HG02885 (cell line): ENCODE measurements around the gene STAT6.

ENCODE experiments used
- ATAC-seq: cut with Tn5 transposase; IDR thresholded peaks from one replicate; pipeline ENCODE4 v1.9.1; 2021; ENCODE audit warnings: mild to moderate bottlenecking; ENCODE audit not compliant: unreplicated experiment, poor library complexity

Gene STAT6, protein sequence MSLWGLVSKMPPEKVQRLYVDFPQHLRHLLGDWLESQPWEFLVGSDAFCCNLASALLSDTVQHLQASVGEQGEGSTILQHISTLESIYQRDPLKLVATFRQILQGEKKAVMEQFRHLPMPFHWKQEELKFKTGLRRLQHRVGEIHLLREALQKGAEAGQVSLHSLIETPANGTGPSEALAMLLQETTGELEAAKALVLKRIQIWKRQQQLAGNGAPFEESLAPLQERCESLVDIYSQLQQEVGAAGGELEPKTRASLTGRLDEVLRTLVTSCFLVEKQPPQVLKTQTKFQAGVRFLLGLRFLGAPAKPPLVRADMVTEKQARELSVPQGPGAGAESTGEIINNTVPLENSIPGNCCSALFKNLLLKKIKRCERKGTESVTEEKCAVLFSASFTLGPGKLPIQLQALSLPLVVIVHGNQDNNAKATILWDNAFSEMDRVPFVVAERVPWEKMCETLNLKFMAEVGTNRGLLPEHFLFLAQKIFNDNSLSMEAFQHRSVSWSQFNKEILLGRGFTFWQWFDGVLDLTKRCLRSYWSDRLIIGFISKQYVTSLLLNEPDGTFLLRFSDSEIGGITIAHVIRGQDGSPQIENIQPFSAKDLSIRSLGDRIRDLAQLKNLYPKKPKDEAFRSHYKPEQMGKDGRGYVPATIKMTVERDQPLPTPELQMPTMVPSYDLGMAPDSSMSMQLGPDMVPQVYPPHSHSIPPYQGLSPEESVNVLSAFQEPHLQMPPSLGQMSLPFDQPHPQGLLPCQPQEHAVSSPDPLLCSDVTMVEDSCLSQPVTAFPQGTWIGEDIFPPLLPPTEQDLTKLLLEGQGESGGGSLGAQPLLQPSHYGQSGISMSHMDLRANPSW

DNA sequence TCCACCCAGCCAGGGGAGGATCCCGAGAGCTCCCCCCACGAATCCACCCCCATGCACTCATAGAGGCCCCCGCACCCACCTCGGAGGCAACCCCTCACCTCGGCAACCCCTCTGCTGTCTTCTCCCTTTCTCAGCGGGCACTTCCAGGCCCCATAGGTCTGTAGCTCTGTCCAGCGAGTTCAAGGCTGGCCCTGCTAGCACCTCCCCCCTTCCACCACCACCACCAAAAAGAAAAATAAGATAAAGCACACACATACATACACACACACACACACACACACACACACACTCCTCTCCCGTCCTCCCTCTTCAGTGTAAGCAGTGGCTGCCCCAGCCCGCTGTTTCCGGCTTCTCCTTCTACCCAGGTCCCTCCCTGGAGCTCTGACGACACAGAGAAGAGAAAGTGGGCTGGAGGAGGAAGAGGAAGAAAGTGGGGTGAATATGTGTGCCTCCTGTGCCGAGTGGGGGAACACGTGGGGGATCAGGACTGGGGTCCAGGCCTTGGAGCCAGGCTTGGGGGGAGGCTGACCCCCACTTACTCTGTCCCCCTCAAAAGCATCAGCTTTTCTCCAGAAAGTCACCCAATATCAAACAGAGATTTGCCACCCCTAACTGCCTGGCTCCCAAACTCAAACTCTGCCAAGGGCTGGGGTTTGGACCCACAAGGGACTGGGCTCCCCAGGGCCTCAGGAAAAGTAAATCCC lies at the start of gene STAT6:
Gene STAT6 (minus strand): TSS at position 332 of the 704 bp plus-strand sequence. CDS start 3,084 bp downstream, outside the sequence.
- peak; percentile 69 for ATAC-seq

DNA sequence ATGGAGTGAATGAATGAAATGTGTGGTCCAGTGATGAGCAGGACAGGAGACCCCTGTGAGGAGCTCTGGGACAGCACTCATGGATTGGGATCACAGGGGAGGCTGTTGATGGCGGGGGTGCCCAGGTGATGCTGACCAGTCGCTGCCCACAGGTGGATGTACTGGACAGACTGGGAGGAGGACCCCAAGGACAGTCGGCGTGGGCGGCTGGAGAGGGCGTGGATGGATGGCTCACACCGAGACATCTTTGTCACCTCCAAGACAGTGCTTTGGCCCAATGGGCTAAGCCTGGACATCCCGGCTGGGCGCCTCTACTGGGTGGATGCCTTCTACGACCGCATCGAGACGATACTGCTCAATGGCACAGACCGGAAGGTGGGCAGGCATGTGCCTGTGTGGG lies 49.6 kb upstream of the STAT6 start:
- no peak for ATAC-seq

DNA sequence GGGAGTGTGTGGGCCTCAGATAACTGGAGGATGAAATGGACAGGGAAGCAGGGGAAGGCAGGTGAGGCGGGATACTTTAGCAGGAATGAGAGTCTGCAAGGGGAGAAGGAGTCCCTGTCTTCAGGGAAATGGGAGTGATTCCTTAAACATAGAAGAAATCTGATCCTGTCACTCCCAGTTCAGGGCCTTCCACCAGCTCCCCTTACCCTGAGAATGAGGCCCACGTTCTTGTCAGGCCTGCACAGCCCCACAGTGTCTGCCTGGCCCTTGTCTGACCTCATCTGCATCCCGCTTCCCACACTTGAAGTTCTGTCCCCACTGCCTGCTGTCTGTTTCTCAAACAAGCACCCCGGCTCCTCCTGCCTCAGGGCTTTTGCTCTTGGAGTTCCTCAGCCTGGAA lies 48.9 kb upstream of the STAT6 start:
- no peak for ATAC-seq

DNA sequence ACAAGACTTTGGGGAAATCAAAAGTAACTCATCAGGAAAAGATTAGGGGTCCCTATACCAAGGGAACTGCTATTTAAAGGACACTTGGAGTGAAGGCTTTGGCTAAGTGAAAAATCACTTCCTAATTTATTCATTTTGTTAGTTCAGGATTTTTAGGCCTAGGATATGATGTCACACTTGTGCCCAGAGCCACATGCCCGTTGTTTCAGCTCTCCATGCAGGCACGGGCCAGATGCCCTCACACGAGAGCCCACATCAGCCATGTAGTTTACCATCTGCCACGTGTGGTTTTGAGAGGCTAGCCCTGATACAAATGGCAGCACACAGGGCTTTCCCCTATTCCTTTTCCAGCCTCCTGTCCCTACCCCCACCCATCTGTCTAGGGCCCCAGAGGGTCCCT lies 48.1 kb upstream of the STAT6 start:
- ATAC-seq = no peak

DNA sequence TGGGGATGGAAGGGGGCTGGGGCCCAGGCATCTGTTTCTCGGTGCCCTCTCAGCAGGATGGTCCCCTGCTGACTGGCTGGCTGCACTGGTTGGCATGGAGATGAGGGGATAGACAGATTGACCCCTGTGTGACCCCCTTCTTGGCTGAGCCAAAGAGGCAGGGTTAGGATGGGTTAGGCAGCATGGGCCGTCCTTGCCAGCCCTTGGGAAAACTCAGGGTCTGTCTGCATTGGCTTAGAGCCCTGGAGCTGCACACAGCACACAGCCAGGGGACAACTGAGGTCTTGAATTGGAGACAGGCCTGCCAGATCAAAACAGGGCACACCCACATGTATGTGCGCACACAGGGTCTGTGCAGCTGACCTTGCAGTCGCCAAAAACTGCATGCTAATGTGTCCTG lies 47.5 kb upstream of the STAT6 start:
- ATAC-seq = no peak

DNA sequence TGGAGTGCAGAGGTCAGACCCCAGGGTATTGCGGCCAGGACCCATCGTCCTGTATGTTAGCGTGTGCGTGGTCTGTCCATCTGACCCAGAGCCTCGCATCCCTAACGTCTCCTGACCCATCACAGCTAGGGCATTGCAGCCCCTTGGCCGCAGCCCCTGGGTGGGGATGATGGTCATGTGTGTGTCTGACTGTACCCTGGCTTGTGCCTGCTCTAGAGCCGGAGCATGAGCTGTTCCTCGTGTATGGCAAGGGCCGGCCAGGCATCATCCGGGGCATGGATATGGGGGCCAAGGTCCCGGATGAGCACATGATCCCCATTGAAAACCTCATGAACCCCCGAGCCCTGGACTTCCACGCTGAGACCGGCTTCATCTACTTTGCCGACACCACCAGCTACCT lies 47.0 kb upstream of the STAT6 start:
- no peak for ATAC-seq

DNA sequence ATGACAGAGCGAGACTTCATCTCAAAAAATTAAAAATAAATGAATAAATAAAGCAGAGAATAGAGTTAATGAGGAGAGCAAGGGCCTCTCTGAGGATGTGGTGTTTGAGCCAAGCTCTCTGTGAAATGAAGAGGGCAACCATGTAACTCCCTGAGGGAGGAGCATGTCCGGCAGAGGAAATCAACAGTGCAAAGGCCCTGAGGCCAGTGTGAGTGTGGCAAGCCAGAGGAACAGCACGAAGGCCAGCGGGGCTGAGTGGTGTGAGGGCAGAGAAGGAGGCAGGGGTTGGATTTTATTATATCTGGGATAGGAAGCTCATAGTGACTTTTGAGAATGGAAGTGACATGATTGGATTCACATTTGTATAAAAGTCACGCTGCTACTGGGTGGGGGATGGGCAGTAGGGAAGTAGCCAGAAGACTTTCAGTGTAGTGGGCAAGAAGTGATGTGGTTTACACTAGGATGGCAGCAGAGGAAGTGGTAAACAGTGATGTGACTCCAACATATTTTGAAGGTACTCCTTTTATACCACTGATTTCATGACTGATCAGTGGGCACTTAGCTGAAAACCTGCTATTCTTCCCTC lies 46.5 kb upstream of the STAT6 start:
- ATAC-seq = no peak

DNA sequence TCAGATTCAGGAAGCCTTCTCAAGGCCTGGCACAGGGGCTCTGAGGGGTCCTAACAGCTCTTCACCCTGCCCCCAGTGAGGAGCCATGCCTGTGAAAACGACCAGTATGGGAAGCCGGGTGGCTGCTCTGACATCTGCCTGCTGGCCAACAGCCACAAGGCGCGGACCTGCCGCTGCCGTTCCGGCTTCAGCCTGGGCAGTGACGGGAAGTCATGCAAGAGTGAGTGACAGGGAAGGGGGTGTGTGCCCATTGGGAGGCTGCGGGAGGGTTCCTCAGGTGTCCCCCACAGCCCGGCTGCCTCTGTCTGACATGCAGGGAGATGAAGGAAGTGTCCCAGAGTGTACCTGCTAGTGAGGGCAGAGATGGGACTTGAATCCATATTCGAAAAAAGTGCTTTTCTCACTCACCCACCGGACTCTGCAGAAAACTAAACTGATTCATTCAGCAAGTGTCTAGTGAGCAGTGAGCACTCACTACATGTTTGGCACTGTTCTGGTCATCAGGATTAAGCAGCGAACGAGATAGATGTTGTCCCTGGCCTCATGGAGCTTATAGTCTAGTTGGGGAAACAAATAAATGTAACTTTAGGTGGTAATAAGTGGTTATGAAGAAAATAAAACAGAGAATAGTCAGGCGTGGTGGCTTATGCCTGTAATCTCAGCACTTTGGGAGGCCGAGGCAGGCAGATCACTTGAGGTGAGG lies 45.7 kb upstream of the STAT6 start:
- no peak for ATAC-seq

DNA sequence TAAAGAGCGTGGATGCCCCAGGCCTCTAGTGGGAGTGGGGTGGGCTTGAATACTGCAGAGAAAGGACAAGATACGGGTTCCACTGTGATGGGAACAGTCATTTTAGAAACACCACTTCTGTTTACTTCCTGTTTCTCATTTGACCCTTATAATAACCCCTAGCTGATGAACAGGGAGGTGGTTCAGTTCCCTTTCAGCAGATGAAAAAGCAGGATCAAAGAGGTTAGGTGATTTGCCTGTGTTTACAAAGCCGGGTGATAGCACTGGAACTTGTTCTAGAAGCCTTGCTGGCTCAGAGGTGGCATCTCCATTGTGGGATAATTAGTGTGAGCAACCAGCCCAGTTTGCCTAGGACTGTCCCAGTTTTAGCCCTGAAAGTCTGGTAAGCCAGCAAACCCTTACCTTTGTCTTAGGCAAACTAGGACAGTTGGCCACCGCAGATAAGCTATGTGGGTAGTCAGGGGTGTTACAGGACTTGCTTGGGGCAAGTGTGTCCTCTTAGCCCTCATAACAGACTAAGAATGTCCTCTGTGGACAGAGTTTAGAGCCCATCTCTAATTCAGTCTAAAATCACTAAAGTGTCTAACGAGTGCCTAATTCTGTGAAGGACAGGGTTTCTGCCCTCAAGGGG lies 43.8 kb upstream of the STAT6 start:
- ATAC-seq = no peak

DNA sequence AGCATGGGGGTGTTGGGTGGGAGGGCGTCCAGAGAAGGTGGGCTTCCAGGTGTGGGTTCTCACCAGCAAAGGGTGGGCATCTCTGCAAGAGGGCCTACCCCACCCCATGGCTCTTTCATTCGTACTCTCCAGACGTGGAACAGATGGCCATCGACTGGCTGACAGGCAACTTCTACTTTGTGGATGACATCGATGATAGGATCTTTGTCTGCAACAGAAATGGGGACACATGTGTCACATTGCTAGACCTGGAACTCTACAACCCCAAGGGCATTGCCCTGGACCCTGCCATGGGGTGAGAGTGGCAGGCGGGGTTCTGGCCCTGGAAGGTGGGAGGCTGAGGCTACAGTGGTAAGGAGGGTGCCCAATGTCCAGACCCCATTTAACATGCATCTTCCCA lies 42.9 kb upstream of the STAT6 start:
- ATAC-seq = no peak

DNA sequence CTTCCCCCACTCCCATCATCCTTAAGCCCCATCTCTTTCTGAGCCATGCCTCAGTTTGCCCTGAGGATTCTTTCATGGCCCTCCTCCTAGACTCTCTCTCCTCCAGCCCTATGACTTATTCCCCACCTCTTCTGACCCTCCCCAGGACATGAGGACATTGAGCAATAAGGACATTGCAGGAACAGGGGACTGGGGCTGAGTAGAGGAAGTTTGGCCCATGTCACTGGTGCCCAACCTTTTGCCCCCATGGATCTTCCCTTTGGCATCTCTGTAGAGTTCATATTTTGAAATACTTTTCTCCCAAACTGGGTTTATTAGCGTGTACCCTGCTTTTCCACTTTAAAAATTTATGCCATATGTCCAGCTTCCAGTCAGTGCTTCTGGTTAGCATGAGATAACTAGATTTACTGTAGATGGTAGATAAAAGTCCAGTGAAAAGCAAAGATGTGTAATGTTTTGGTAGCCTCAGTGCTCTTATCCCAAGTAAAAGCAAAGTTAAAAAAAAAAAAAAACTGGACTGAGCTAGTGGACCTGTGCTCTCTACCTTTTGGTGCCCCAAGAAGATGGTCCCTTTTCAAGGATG lies 42.3 kb upstream of the STAT6 start:
- no peak for ATAC-seq

DNA sequence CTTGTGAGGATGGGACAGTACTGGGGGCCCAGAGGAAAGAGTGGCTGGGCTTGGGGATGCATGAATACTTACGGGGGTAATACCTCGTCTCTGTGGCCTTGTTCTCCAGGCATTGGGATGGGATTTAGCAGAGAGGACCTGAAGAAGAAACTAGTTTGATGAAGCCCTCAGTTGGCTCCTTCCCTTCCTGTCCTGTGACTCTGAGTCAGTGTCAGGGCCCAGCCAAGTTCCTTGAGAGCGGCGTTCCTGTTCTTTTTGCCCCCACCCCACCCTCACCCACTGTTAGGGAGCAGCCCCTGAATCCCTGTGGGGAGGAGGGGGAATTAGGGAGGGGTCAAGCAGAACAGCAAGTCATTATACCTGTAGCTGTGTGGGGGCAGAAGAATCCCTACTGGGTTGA lies 41.5 kb upstream of the STAT6 start:
- no peak for ATAC-seq

DNA sequence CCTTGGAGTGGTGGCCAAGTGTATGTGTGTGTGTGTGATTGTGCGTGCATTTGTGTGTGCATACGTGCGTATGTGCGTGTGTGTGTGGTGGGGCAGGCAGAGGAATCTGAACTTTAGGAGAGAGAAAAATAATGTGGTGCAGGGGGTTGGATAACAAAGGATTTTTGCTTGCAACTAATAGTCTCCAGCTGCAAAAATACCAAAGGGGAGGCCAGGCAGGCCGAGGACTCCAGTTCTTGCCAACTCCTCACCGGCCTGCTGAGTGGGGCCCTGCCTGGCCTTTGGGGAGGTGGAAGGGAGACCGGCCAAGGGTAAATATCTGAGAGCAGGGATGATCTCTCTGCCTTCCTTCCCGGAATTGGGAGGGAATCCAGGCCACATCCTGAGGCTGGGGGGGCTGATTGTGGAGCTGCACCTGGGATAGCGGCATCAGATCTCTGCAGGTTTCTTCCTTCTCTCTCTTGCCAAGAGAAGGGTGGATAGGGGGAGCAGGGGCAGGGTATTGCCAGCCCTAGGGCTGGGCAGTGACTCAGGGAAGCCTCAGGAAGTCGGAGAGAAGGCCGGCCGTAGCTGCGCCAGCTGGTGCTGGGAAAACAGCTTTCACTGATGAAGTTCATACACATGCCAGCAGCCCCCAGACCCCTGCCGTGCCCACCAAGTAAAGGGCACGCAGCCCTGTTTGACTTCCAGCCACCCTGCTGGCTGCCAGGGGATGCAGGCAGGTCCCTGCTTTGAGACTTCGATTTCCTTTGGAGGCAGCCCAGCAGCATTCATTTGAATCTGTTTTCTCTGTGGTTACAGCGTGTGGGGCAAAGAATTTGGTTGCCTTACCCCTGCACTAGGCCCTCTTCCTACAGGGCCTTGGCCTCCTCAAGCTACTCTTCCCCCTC lies 40.8 kb upstream of the STAT6 start:
- no peak for ATAC-seq

DNA sequence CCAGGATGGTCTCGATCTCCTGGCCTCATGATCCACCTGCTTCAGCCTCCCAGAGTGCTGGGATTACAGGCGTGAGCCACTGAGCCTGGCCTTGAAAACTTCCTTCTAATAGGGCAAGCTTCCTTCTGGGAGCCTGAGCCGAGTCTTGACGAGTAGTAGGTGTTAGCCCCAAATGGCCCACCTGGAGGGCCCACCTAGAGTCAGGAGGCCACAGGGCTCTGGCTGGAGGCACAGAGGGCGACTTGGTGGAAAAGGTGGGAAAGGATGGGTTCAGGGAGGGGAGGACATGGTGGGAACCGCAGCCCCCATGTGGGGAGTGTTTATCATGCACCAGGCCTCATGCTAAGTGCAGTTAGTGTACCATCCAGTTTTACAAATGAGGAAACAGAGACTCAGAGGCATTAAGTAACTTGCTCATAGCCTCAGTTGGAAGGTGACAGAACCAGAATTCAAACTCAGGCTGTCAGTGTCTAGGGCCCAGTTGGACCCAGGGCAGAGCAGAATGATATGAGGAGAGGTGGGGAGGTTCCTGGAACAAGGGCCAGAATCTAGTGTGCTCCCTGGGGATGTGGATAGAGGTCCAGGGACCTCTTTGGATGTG lies 39.3 kb upstream of the STAT6 start:
- no peak for ATAC-seq

DNA sequence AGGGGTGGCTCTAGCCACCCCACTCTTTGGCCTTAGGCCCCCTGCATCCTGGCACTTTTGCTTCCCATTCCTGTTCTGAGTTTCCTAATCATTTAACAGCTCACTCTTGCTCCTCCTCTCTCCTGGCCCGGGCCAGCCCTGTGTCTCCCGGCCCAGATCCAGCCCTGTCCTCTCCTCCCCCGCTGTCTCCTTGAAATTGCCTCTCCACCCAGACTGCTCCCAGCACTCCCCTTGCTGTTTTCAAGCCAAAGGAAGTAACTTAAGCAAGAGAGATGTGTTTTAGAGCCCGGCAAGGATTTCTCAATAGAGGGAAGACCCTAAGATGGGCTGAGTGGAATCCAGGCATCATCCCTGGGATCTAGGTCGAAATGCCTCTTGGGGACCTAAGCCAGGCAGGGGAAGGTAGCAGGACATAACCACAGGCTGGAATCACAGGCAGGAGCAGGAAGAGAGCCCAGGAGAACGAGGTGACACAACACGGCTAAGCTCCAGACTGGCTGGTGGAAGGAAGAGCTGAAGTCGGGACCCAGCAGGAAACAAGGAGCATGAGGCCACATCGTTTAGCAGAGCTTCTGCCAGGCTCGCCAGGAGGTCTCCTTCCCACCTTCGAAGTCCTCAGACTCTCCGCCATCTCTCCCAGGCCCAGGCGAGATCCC lies 38.2 kb upstream of the STAT6 start:
- ATAC-seq = no peak

DNA sequence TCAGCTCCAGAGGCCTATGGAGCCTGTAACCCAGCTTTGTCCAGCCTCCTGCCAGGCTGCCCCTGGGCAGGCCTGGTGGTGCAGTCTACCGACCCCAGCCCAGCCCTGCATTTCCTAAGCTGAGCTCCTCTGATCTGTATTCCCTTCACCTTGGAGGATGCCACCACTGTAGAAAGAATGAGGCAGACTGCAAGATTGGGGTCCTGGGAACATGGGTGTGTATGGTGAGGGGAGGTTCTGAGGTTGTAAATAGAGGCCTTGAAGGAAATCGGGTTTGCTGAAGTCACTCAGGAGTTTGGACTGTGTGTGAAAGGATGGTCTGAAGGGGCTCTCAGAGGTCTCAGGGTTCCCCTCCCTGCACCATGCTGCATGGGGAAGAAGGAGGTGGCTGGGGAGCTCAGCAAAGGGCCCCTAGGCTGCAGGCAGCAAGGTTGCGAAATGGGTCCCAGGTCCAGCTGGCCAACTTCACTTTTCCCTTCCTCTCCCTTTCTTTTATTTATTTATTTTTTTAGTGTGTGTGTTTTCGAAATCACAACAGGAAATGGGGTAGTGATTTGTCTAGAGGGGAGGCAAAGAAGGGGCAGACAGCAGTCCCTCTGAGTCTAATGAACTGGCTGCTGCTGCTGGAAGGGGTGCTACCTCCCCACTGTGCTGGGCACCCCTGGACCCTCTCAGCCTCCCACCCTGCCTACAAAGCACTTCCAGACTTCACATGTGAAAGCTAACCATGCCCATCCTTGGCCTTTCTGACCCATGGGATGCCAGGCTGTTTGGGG lies 37.5 kb upstream of the STAT6 start:
- ATAC-seq = no peak
